DND-41 (cell line): Measurements from ENCODE around the gene KRTAP12-2.

Experiments
- ATAC-seq: fragments of 200-7000 bp; cut with Tn5 transposase; 3 replicates; pipeline ENCODE4 v1.9.1; 2021; ENCODE audit warnings: low read depth; ENCODE audit not compliant: insufficient read depth
- DNase-seq: peaks from one replicate; pipeline ENCODE4 v3.0.0-alpha.2; 2020
- H2AFZ ChIP-seq: 2 replicates; pipeline ENCODE4 v1.6.0; 2012; ENCODE audit warnings: low read depth, low read length
- H3K27ac ChIP-seq: 2 replicates; pipeline ENCODE4 v1.5.1; 2012; ENCODE audit warnings: low read length, inconsistent platforms
- H3K27me3 ChIP-seq: fragments of 200-600 bp; sonication (generic); 2 replicates; pipeline ENCODE4 v1.6.0; 2012; ENCODE audit warnings: low read length, mild to moderate bottlenecking, inconsistent platforms; ENCODE audit not compliant: insufficient read depth, poor library complexity
- H3K36me3 ChIP-seq: 2 replicates; pipeline ENCODE4 v1.5.1; 2012; ENCODE audit warnings: low read length, inconsistent platforms; ENCODE audit not compliant: insufficient read depth
- H3K4me1 ChIP-seq: 2 replicates; pipeline ENCODE4 v1.5.1; 2012; ENCODE audit warnings: mild to moderate bottlenecking, low read length; ENCODE audit not compliant: insufficient read depth
- H3K4me2 ChIP-seq: 2 replicates; pipeline ENCODE4 v1.6.0; 2012; ENCODE audit warnings: mild to moderate bottlenecking, moderate library complexity, low read length, inconsistent platforms; ENCODE audit not compliant: insufficient read depth
- H3K4me3 ChIP-seq, 2 experiments: fragments of 200-600 bp in 1 of 2; shearing (Covaris generic) in 1 of 2; 2 replicates each; pipeline ENCODE4 v1.5.1; 2012 to 2016; ENCODE audit warnings: inconsistent platforms in 2 of 2, low read length in 2 of 2, mild to moderate bottlenecking in 2 of 2, low read depth in 1 of 2, moderate library complexity in 1 of 2
- H3K79me2 ChIP-seq: 2 replicates; pipeline ENCODE4 v1.6.0; 2012; ENCODE audit warnings: low read length, inconsistent platforms; ENCODE audit not compliant: insufficient read depth
- H3K9ac ChIP-seq: 2 replicates; pipeline ENCODE4 v1.6.0; 2012; ENCODE audit warnings: low read depth, mild to moderate bottlenecking, inconsistent platforms, low read length, moderate library complexity
- H3K9me3 ChIP-seq: 2 replicates; pipeline ENCODE4 v1.5.1; 2012; ENCODE audit warnings: low read length, moderate library complexity, mild to moderate bottlenecking, inconsistent platforms; ENCODE audit not compliant: insufficient read depth, severe bottlenecking
- H4K20me1 ChIP-seq: 2 replicates; pipeline ENCODE4 v1.6.0; 2012; ENCODE audit warnings: low read length; ENCODE audit not compliant: insufficient read depth
- EZH2 ChIP-seq: IDR thresholded peaks from 3 replicates; pipeline ENCODE4 v1.6.1; 2012; ENCODE audit warnings: borderline replicate concordance, low read depth, mild to moderate bottlenecking, moderate library complexity, low read length, inconsistent platforms; ENCODE audit not compliant: severe bottlenecking
- TF ChIP-seq, protein P1 (sequence below): IDR thresholded peaks from 2 replicates; pipeline ENCODE4 v1.5.1; 2012; ENCODE audit warnings: borderline replicate concordance, low read length, moderate library complexity, mild to moderate bottlenecking; ENCODE audit not compliant: poor library complexity, severe bottlenecking; ENCODE audit errors: extremely low read depth

Gene KRTAP12-2

DNA sequence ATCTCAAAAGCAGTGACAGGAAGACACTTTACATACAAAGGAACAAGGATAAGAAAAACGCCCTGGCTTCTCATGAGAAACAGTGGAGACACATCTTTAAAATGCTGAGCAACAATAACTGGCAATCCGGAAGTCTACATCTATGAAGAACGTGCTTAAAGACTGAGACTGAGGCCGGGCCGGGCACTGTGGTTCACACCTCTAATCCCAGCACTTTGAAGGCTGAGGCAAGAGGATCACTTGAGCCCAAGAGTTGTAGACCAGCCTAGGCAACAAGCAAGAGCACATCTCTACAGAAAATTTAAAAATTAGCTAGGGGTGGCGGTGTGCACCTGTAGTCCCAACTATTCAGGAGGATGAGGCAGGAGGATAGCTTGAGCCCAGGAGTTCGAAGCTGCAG lies 17.4 kb upstream of the KRTAP12-2 start:
- ATAC-seq, result no peak
- Histone ChIP-seq H3K36me3 (no peaks in the 10 kb centered on the region), H3K27ac (no peak overlapping the region), H3K4me2 (no peak overlapping the region), H3K4me1 (no peaks in the 10 kb centered on the region), H3K9ac (no peak overlapping the region), H2AFZ (no peak overlapping the region), H3K79me2 (no peaks in the 10 kb centered on the region), H3K27me3 (no peaks in the 10 kb centered on the region), H3K9me3 (no peaks in the 10 kb centered on the region), H4K20me1 (no peaks in the 10 kb centered on the region), H3K4me3 (no peak overlapping the region)
- DNase-seq, result no peak
- no peak for TF ChIP-seq EZH2
- TF ChIP-seq, protein P1, sequence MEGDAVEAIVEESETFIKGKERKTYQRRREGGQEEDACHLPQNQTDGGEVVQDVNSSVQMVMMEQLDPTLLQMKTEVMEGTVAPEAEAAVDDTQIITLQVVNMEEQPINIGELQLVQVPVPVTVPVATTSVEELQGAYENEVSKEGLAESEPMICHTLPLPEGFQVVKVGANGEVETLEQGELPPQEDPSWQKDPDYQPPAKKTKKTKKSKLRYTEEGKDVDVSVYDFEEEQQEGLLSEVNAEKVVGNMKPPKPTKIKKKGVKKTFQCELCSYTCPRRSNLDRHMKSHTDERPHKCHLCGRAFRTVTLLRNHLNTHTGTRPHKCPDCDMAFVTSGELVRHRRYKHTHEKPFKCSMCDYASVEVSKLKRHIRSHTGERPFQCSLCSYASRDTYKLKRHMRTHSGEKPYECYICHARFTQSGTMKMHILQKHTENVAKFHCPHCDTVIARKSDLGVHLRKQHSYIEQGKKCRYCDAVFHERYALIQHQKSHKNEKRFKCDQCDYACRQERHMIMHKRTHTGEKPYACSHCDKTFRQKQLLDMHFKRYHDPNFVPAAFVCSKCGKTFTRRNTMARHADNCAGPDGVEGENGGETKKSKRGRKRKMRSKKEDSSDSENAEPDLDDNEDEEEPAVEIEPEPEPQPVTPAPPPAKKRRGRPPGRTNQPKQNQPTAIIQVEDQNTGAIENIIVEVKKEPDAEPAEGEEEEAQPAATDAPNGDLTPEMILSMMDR, result no peak

DNA sequence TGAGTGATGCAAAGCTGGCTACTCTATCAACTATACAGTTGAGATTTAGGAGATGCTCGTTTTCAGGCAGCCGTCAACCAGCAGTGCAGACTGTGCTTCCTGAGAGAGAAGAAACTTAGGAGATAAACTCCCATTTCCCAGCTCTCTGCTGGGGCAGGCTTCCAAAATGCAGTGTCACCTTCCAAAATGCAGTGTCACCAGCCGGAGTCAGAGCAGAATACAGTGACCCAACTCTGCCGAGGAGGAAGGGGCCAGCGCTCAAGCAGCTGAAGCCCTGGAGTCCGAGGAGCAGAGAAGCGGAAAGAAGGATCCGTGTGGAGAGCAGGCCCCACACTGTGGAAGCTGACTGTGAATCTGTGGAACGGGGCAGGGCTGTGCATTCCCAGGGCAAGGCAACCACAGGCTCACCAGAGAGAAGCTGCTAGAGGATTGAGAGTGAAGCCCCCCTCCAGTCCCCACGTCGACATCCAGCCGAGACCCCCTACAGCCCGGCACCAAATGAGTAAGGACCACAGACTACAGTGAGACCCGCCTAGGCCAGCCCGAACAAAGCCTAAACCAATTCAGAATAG lies 15.9 kb upstream of the KRTAP12-2 start:
- H3K4me1 ChIP-seq, result no peaks in the 10 kb centered on the region
- no peak for TF ChIP-seq EZH2
- TF ChIP-seq, protein P1, result no peak
- no peaks in the 10 kb centered on the region for H4K20me1 ChIP-seq
- H3K9ac ChIP-seq, result no peak overlapping the region
- no peak for DNase-seq
- H3K27me3 ChIP-seq, result no peaks in the 10 kb centered on the region
- no peak overlapping the region for H2AFZ ChIP-seq
- no peak overlapping the region for H3K4me3 ChIP-seq
- no peaks in the 10 kb centered on the region for H3K36me3 ChIP-seq
- no peak overlapping the region for H3K27ac ChIP-seq
- H3K9me3 ChIP-seq, result no peaks in the 10 kb centered on the region
- no peak for ATAC-seq
- no peaks in the 10 kb centered on the region for H3K79me2 ChIP-seq
- no peak overlapping the region for H3K4me2 ChIP-seq

DNA sequence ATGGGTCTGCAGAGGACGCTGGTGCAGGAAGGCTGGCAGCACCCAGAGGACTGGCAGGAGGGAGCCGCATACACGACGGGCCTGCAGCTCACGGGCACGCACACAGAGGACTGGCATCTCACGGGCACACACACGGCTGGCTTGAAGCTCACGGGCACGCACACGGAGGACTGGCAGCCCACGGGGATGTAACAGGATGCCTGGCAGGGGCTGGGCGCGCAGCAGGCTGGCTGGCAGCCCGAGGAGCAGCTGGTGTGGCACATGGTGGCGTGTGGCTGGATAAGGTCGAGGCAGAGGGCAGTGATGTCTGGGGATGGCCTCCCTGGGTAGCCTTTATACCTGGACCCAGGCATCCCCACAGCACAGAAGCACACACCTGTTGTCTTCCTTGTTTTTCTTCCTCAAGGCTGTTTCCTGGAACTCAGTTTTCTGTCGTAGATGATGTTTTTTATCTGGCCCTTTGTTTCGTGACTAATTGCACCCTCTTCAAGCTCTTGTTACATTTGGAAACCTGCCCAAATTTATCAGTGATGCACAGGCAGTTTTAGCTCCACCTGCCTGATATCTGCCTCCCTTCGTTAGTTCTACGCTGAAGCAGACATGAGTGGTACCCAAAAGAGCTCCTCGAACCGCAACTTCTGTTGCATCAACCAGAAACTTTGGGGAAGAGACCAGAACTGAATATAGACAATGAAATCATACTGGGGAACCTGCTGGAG lies 15.3 kb upstream of the KRTAP12-2 start, which contains the start of gene KRTAP12-1:
TSS of gene KRTAP12-1 (minus strand) at position 303 of the 719 bp plus-strand sequence. CDS start at position 263, 40 bp downstream.
- Histone ChIP-seq H3K4me3 (no peak within 1 kb of the TSS), H3K27ac (no peak within 1 kb of the TSS), H3K4me1 (no peaks in the 10 kb centered on the region), H2AFZ (no peak within 1 kb of the TSS), H3K27me3 (no peaks in the 10 kb centered on the region), H3K36me3 (no peaks in the 10 kb centered on the region), H3K9me3 (no peaks in the 10 kb centered on the region), H4K20me1 (no peaks in the 10 kb centered on the region), H3K79me2 (no peaks in the 10 kb centered on the region), H3K9ac (no peak within 1 kb of the TSS), H3K4me2 (no peak within 1 kb of the TSS)
- ATAC-seq (no peak), DNase-seq (no peak)
- no peak for TF ChIP-seq EZH2
- TF ChIP-seq, protein P1, result no peak
